ENCODE results near the gene MIS18A. TPM values are rescaled to one million over a fixed set of nuclear protein-coding genes. Genes with fewer than 3 reads are reported as not detected.

Gene MIS18A, protein sequence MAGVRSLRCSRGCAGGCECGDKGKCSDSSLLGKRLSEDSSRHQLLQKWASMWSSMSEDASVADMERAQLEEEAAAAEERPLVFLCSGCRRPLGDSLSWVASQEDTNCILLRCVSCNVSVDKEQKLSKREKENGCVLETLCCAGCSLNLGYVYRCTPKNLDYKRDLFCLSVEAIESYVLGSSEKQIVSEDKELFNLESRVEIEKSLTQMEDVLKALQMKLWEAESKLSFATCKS
- total RNA-seq: 10 to 100 TPM in 1 of 3 donors, 1 to 10 TPM in 2; 4.2 to 10.8 (median 7.2) TPM

DNA sequence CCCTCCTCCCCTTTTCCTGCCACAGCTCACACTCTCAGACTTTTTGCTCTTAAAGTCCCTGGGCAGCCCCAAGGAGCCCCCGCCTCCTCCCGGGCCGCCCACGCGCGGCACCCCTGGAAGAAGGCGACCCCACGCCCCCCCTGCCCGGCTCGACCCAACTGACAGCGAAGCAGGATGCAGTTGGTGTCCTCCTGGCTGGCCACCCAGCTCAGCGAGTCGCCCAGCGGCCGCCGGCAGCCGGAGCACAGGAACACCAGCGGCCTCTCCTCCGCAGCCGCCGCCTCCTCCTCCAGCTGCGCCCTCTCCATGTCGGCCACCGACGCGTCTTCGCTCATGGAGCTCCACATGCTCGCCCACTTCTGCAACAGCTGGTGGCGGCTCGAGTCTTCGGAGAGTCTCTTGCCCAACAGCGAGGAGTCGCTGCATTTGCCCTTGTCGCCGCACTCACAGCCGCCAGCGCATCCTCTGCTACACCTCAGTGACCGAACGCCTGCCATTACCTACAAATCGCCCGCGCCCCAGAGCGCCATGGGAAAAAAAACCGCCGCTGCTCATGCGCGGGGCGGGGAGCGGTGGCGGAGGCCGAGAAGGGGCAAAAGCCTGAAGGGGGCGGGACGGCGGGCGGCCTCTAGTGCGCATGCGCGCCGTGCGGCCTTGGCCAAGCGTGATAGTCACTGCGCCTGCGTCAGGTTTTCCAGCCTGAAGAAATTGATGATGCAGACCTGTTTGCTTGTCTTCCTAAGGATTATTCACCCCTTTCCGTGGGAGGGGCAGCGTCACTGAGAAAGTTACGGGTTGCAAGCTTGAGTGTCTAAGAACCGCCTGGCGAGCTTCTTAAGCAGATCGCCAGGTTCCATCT, at the start of gene MIS18A:
TSS of gene MIS18A (minus strand) at position 532 of the 859 bp plus-strand sequence. CDS start at position 497, 35 bp downstream.
- H3K27me3 ChIP-seq: no peaks in the 10 kb centered on the region
- H3K4me3 ChIP-seq: peak within 1 kb of the TSS; percentile 76 to 83 (median 82)
- H3K27ac ChIP-seq: peak within 1 kb of the TSS; percentile 77 to 80
- H3K36me3 ChIP-seq: no peaks in the 10 kb centered on the region
- intact Hi-C loops (cut with DNase I; ENCODE audit: low total_unique reads): no loop called here
- peak; percentile 94 to 95 for DNase-seq (ENCODE audit: low spot score in 2 of 2)
- H3K4me1 ChIP-seq: peaks cover 0 to 7% of the 10 kb centered on the region in 2 donors
- no peaks in the 10 kb centered on the region for H3K9me3 ChIP-seq
- TF ChIP-seq POLR2AphosphoS5 (IDR thresholded peaks at IDR 0.05): peak; percentile 49 to 76 (median 50)
- peak in 1 of 3 donors; percentile 11 for TF ChIP-seq CTCF (IDR thresholded peaks at IDR 0.05)
- no peak for TF ChIP-seq POLR2A (IDR thresholded peaks at IDR 0.05)

GRCh38 chr21:32328595-32328994, 49.7 kb upstream of the MIS18A start:
- intact Hi-C loops (cut with DNase I; ENCODE audit: low total_unique reads): no loop called here
- Histone ChIP-seq H3K36me3 (peaks cover 13% of the 10 kb centered on the region), H3K27me3 (no peaks in the 10 kb centered on the region), H3K4me3 (no peak overlapping the region), H3K27ac (peak overlapping the region in 1 of 2 donors; percentile 58), H3K9me3 (no peaks in the 10 kb centered on the region), H3K4me1 (no peaks in the 10 kb centered on the region)
- no peak for TF ChIP-seq POLR2A (IDR thresholded peaks at IDR 0.05)
- TF ChIP-seq CTCF (IDR thresholded peaks at IDR 0.05): no peak
- no peak for TF ChIP-seq POLR2AphosphoS5 (IDR thresholded peaks at IDR 0.05)
- DNase-seq (ENCODE audit: low spot score in 2 of 2): no peak

- no peaks in the 10 kb centered on the region for H3K27me3 ChIP-seq
- no peaks in the 10 kb centered on the region for H3K9me3 ChIP-seq
- no peak for TF ChIP-seq POLR2AphosphoS5 (IDR thresholded peaks at IDR 0.05)
- TF ChIP-seq CTCF (IDR thresholded peaks at IDR 0.05): no peak
- no peak for TF ChIP-seq POLR2A (IDR thresholded peaks at IDR 0.05)
- no peak for DNase-seq (ENCODE audit: low spot score in 2 of 2)
- intact Hi-C loops (cut with DNase I; ENCODE audit: low total_unique reads): no loop called here
- H3K4me1 ChIP-seq: no peaks in the 10 kb centered on the region
- no peak overlapping the region for H3K4me3 ChIP-seq
- peaks cover 10% of the 10 kb centered on the region for H3K36me3 ChIP-seq
- H3K27ac ChIP-seq: peak overlapping the region in 1 of 2 donors; percentile 12
Measured at GRCh38 chr21:32325706-32326105, 46.9 kb upstream of the MIS18A start.

DNA sequence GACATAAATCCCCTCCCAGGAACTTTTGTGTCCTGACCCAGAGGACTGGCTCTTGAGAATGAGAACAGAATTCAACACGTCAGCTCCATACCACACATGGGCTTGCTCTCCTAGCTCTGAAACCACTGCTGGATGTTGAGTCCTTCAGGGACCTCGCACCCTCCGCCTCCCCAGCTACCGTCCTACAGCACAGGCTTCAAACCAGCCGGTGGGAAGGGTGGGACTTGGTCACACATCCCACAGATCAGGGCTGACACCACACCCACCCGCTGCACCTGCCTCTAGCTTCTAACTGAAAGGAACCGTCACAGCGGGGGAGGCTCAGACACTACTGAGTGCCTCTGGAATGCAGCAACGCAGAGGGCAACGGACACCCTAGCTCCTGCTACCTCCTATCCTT, 43.8 kb upstream of the MIS18A start:
- H3K27ac ChIP-seq: no peak overlapping the region
- DNase-seq (ENCODE audit: low spot score in 2 of 2): no peak
- no peaks in the 10 kb centered on the region for H3K4me1 ChIP-seq
- no peaks in the 10 kb centered on the region for H3K27me3 ChIP-seq
- intact Hi-C loops (cut with DNase I; ENCODE audit: low total_unique reads): no loop called here
- no peak overlapping the region for H3K4me3 ChIP-seq
- H3K36me3 ChIP-seq: peaks cover 19% of the 10 kb centered on the region
- TF ChIP-seq CTCF (IDR thresholded peaks at IDR 0.05) (no peak), POLR2A (IDR thresholded peaks at IDR 0.05) (no peak), POLR2AphosphoS5 (IDR thresholded peaks at IDR 0.05) (no peak)
- no peaks in the 10 kb centered on the region for H3K9me3 ChIP-seq

- Histone ChIP-seq H3K4me1 (no peaks in the 10 kb centered on the region), H3K36me3 (peaks cover 19% of the 10 kb centered on the region), H3K4me3 (no peak overlapping the region), H3K27ac (no peak overlapping the region), H3K27me3 (no peaks in the 10 kb centered on the region), H3K9me3 (no peaks in the 10 kb centered on the region)
- TF ChIP-seq CTCF (IDR thresholded peaks at IDR 0.05) (no peak), POLR2AphosphoS5 (IDR thresholded peaks at IDR 0.05) (no peak), POLR2A (IDR thresholded peaks at IDR 0.05) (no peak)
- intact Hi-C loops (cut with DNase I; ENCODE audit: low total_unique reads): no loop called here
- no peak for DNase-seq (ENCODE audit: low spot score in 2 of 2)
Measured at GRCh38 chr21:32322103-32322502, 43.3 kb upstream of the MIS18A start.
